HG02970 (cell line): ENCODE data around the gene MDH1.
"Not testable (repeated sequence)": the region's sequence is repeated elsewhere in the genome, so short reads cannot be mapped to it uniquely, and the experiment has no call there.

Experiments used
- ATAC-seq: cut with Tn5 transposase; IDR thresholded peaks from one replicate; pipeline ENCODE4 v1.9.1; 2021; ENCODE audit warnings: mild to moderate bottlenecking, moderate library complexity, moderate number of reproducible peaks; ENCODE audit not compliant: unreplicated experiment, low FRiP score

The MDH1 gene

GRCh38 chr2:63588385-63589147 lies at the start of gene MDH1, which contains the start of gene WDPCP:
TSS of gene MDH1 (plus strand) at chr2:63588963. CDS start at chr2:63589044, 81 bp downstream.
TSS of gene WDPCP (minus strand) at chr2:63588477. CDS start at chr2:63588271, 206 bp downstream.
- peak; percentile 95 for ATAC-seq

- ATAC-seq: no peak
Measured at GRCh38 chr2:63539416-63540162, 49.2 kb upstream of the MDH1 start.

GRCh38 chr2:63544017-63544627 lies 44.6 kb upstream of the MDH1 start:
- ATAC-seq: no peak

GRCh38 chr2:63545023-63545422 lies 43.7 kb upstream of the MDH1 start:
- no peak for ATAC-seq

GRCh38 chr2:63553049-63553448 lies 35.7 kb upstream of the MDH1 start:
- ATAC-seq: no peak

GRCh38 chr2:63555299-63555698 lies 33.5 kb upstream of the MDH1 start:
- no peak for ATAC-seq

- ATAC-seq: no peak
Measured at GRCh38 chr2:63555931-63556330, 32.8 kb upstream of the MDH1 start.

GRCh38 chr2:63557819-63558218 lies 30.9 kb upstream of the MDH1 start:
- not testable (repeated sequence) for ATAC-seq

- not testable (repeated sequence) for ATAC-seq
Measured at GRCh38 chr2:63558922-63559321, 29.8 kb upstream of the MDH1 start.

GRCh38 chr2:63562751-63563150 lies 26.0 kb upstream of the MDH1 start:
- no peak for ATAC-seq

GRCh38 chr2:63569740-63570139 lies 19.0 kb upstream of the MDH1 start:
- ATAC-seq: no peak

- ATAC-seq: no peak
Measured at GRCh38 chr2:63571291-63571690, 17.5 kb upstream of the MDH1 start.

GRCh38 chr2:63572001-63572400 lies 16.8 kb upstream of the MDH1 start:
- ATAC-seq: no peak

- ATAC-seq: not testable (repeated sequence)
Measured at GRCh38 chr2:63573026-63573425, 15.7 kb upstream of the MDH1 start.

- not testable (repeated sequence) for ATAC-seq
Measured at GRCh38 chr2:63573726-63574345, 14.9 kb upstream of the MDH1 start.

- ATAC-seq: no peak
Measured at GRCh38 chr2:63576546-63576945, 12.2 kb upstream of the MDH1 start.

GRCh38 chr2:63578767-63579166 lies 10.0 kb upstream of the MDH1 start:
- ATAC-seq: no peak

GRCh38 chr2:63580651-63581297 lies 8.0 kb upstream of the MDH1 start:
- ATAC-seq: no peak

- ATAC-seq: no peak
Measured at GRCh38 chr2:63581298-63581961, 7.3 kb upstream of the MDH1 start.

- ATAC-seq: no peak
Measured at GRCh38 chr2:63582873-63583272, 5.9 kb upstream of the MDH1 start.
